Sigmoid colon (tissue), 4 donors: ENCODE measurements around the gene ACTR3C.
"Not testable (repeated sequence)": the region's sequence is repeated elsewhere in the genome, so short reads cannot be mapped to it uniquely, and the experiment has no call there.

Experiments used
- EP300 ChIP-seq, 4 donors: sonication (generic); formaldehyde crosslinking; IDR thresholded peaks; one replicate each; pipeline ENCODE4 v1.6.1; 2017; ENCODE audit warnings: antibody characterized with exemption in 4 of 4
- POLR2A ChIP-seq, 2 donors: fragments of 450-650 bp; IDR thresholded peaks; one replicate each; pipeline ENCODE4 v1.6.1; 2016; ENCODE audit warnings: antibody characterized with exemption in 2 of 2, mild to moderate bottlenecking in 2 of 2, moderate library complexity in 2 of 2
- POLR2AphosphoS5 ChIP-seq, 4 donors: sonication (generic); formaldehyde crosslinking; IDR thresholded peaks; one replicate each; pipeline ENCODE4 v1.6.1; 2017; ENCODE audit warnings: antibody characterized with exemption in 4 of 4
- TF ChIP-seq, protein P1 (sequence below), 4 experiments: fragments of 450-650 bp in 3 of 4; fragments of 200-600 bp in 1 of 4; IDR thresholded peaks; one replicate each; pipeline ENCODE4 v1.5.1; 2016 to 2019; ENCODE audit warnings: antibody characterized with exemption in 4 of 4, mild to moderate bottlenecking in 3 of 4, moderate library complexity in 2 of 4

- TF ChIP-seq, protein P1, sequence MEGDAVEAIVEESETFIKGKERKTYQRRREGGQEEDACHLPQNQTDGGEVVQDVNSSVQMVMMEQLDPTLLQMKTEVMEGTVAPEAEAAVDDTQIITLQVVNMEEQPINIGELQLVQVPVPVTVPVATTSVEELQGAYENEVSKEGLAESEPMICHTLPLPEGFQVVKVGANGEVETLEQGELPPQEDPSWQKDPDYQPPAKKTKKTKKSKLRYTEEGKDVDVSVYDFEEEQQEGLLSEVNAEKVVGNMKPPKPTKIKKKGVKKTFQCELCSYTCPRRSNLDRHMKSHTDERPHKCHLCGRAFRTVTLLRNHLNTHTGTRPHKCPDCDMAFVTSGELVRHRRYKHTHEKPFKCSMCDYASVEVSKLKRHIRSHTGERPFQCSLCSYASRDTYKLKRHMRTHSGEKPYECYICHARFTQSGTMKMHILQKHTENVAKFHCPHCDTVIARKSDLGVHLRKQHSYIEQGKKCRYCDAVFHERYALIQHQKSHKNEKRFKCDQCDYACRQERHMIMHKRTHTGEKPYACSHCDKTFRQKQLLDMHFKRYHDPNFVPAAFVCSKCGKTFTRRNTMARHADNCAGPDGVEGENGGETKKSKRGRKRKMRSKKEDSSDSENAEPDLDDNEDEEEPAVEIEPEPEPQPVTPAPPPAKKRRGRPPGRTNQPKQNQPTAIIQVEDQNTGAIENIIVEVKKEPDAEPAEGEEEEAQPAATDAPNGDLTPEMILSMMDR (IDR thresholded peaks at IDR 0.05): not testable (repeated sequence)
- TF ChIP-seq EP300, POLR2A, POLR2AphosphoS5 (IDR thresholded peaks at IDR 0.05): not testable (repeated sequence)
Observed at GRCh38 chr7:150302908-150303310, 20.4 kb downstream of the ACTR3C start.
